ENCODE measurements around the gene CFL1.

Gene CFL1

DNA sequence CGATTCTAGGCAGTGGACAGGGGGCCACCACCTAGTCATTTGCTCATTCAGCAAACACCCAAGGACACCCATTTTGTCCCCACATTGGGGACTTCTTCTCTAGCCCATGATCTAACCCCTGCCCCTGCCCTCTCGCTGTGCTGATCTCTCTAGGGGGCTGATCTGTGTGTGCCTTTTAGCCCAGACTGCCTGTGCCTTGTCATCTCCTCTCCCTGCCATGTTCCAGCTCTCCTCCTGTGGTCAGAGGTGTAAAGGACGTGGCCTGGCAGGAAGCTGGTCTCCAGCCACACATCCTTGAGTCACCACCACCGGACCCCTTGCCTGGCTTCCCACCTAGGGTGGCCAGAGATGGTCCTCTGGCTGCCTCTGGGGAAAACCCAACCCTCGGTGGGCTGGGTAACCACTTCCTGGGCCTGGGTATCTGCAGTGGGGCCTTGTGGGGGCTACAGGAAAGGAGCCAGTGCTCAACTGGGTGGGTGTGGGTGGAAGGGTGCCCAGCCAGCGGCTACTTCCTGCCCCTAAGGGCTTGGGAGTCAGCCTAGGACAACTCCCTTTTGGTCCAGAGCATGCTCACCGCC, 23.0 kb upstream of the CFL1 start:
- Histone ChIP-seq H3K4me1 (ENCODE audit: control insufficient read depth in 1 of 2, insufficient read depth in 2 of 2, low read length in 2 of 2) (peaks cover 4 to 7% of the 10 kb centered on the region in 2 donors), H3K9ac (ENCODE audit: low read depth in 1 of 2, low read length in 2 of 2) (no peak overlapping the region), H3K9me3 (ENCODE audit: control insufficient read depth in 1 of 2, low read length in 2 of 2) (no peaks in the 10 kb centered on the region), H3K4me3 (ENCODE audit: low read depth in 1 of 2, low read length in 2 of 2) (no peak overlapping the region), H3K27ac (ENCODE audit: low read depth, low read length) (no peak overlapping the region), H3K27me3 (ENCODE audit: control insufficient read depth in 1 of 2, insufficient read depth in 2 of 2, low read length in 2 of 2) (no peaks in the 10 kb centered on the region), H3K36me3 (ENCODE audit: control insufficient read depth in 1 of 2, insufficient read depth in 2 of 2, low read length in 2 of 2) (peaks cover 15 to 30% of the 10 kb centered on the region in 2 donors)

DNA sequence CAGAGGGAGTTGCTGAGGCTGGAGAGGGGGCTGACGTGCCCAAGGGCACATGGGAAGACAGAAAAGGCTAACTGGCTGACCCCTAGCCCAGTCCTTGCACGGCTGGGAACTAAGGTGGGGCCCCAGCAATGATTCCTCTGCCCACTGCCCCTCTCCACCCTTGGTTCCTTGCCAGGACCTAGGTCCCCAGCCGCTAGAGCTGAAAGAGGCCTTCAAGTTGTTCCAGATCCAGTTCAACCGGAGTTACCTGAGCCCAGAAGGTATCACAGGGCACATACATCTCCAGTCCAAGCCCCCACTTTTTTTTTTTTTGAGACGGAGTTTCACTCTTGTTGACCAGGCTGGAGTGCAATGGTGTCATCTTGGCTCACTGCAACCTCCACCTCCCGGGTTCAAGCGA, 22.0 kb upstream of the CFL1 start:
- H3K27ac ChIP-seq (ENCODE audit: low read depth, low read length) = no peak overlapping the region
- peaks cover 15 to 23% of the 10 kb centered on the region in 2 donors for H3K36me3 ChIP-seq (ENCODE audit: control insufficient read depth in 1 of 2, insufficient read depth in 2 of 2, low read length in 2 of 2)
- H3K9me3 ChIP-seq (ENCODE audit: control insufficient read depth in 1 of 2, low read length in 2 of 2) = no peaks in the 10 kb centered on the region
- no peak overlapping the region for H3K9ac ChIP-seq (ENCODE audit: low read depth in 1 of 2, low read length in 2 of 2)
- no peaks in the 10 kb centered on the region for H3K27me3 ChIP-seq (ENCODE audit: control insufficient read depth in 1 of 2, insufficient read depth in 2 of 2, low read length in 2 of 2)
- no peak overlapping the region for H3K4me3 ChIP-seq (ENCODE audit: low read depth in 1 of 2, low read length in 2 of 2)
- H3K4me1 ChIP-seq (ENCODE audit: control insufficient read depth in 1 of 2, insufficient read depth in 2 of 2, low read length in 2 of 2) = peaks cover 3 to 7% of the 10 kb centered on the region in 2 donors

DNA sequence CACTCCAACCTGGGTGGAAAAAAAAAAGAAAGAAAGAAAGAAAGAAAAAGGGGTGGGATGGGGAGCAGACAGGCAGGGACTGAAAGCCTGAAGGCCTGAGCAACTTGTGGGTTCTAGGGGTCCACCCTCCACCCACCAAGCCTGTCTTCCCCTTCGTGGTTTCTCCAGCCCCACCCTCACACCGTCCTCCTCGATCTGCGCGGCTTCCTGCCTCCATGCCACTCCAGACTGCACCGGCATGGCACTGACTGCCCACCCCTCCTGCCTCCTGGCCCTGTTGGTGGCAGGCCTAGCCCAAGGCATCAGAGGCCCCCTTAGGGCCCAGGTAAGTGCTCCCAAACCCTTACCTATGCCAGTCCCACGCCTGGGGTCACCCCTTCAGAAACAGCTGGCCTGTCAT, 21.6 kb upstream of the CFL1 start, which contains the start of gene CTSW:
Gene CTSW (plus strand): TSS at position 221 of the 400 bp plus-strand sequence. CDS start 18 bp downstream, at position 239.
- Histone ChIP-seq H3K4me3 (ENCODE audit: low read depth in 1 of 2, low read length in 2 of 2) (no peak within 1 kb of the TSS), H3K27ac (ENCODE audit: low read depth, low read length) (no peak within 1 kb of the TSS), H3K9me3 (ENCODE audit: control insufficient read depth in 1 of 2, low read length in 2 of 2) (no peaks in the 10 kb centered on the region), H3K4me1 (ENCODE audit: control insufficient read depth in 1 of 2, insufficient read depth in 2 of 2, low read length in 2 of 2) (peaks cover 0 to 3% of the 10 kb centered on the region in 2 donors), H3K27me3 (ENCODE audit: control insufficient read depth in 1 of 2, insufficient read depth in 2 of 2, low read length in 2 of 2) (no peaks in the 10 kb centered on the region), H3K36me3 (ENCODE audit: control insufficient read depth in 1 of 2, insufficient read depth in 2 of 2, low read length in 2 of 2) (peaks cover 15 to 23% of the 10 kb centered on the region in 2 donors), H3K9ac (ENCODE audit: low read depth in 1 of 2, low read length in 2 of 2) (no peak within 1 kb of the TSS)

DNA sequence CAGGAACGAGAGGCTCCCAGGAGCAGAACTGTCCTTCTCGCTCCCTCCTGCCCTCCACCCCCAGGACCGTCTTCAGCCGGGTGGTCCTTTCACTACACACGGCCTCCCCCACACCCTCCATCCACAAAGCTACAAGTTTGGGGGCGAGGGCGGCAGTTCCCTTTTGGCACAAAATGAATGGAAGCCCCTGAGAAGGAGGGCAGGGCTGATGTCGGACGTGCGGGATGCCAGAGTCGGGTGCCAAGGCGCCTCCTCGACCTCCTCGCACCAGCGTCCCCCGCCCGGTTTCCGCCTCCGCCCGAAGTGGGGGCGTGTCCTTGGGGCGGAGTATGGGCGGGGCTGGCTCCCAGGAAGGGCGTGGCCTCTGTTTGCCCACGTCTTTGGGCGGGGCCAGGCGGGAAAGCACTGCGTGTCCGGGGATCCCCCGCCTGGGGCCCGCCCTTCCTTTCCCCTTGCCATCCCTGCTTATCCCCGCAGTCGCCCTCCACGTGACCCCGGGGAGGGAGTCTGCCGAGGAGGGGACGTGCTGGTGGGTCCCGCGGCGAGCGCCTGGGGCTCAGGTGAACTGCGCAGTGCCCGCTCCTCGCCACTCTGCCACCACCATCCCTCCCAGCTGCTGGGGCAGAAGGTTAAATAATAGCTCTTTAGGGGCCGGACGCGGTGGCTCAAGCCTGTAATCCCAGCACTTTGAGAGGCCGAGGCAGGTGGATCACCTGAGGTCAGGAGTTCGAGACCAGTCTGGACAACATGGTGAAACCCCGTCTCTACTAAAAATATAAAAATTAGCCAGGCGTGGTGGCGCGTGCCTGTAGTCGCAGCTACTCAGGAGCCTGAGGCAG, 15.6 kb upstream of the CFL1 start:
- no peaks in the 10 kb centered on the region for H3K36me3 ChIP-seq (ENCODE audit: control insufficient read depth in 1 of 2, insufficient read depth in 2 of 2, low read length in 2 of 2)
- peak overlapping the region; percentile 60 to 73 for H3K9ac ChIP-seq (ENCODE audit: low read depth in 1 of 2, low read length in 2 of 2)
- peaks cover 12 to 17% of the 10 kb centered on the region in 2 donors for H3K4me1 ChIP-seq (ENCODE audit: control insufficient read depth in 1 of 2, insufficient read depth in 2 of 2, low read length in 2 of 2)
- H3K27me3 ChIP-seq (ENCODE audit: control insufficient read depth in 1 of 2, insufficient read depth in 2 of 2, low read length in 2 of 2) = no peaks in the 10 kb centered on the region
- peak overlapping the region; percentile 56 for H3K27ac ChIP-seq (ENCODE audit: low read depth, low read length)
- H3K4me3 ChIP-seq (ENCODE audit: low read depth in 1 of 2, low read length in 2 of 2) = peak overlapping the region; percentile 69 to 83
- H3K9me3 ChIP-seq (ENCODE audit: control insufficient read depth in 1 of 2, low read length in 2 of 2) = no peaks in the 10 kb centered on the region

DNA sequence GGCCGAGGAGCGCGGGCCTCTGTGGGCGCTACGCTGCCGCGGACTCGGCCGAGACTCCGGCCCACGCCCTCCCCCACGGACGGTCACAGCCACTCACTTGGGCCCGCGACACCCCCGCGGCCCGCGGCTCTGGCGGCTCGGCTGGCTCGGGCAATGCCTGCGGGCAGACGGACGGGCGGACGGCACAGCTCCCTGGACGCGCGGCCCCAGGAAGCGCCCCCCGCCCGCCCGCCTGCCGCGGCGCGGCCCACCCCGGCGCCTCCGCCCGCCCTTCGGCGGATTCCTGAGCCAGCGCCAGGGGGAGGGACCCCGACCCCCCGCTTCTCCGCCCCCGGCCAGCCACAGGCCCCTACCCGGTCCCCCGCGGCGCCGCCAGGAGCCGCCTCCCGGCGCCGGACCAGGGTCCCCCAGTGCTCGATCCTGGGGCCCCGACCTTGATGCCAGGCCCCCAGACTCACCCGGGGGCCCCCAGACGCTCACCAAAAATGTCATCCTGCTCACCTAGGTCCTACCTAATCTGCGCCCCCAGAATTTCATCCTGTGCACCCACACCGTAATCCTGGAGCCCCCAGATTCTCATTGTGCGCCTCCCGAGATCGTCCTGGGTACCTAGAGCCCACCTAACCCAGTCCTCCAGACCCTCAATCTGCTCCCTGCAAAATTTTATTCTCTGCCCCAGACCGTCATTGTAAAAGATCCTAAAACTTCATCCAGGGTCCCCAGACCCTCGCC, 14.8 kb upstream of the CFL1 start, which contains the start of gene EFEMP2:
Gene EFEMP2 (minus strand): TSS at position 215 of the 732 bp plus-strand sequence. CDS start 446 bp downstream, outside the sequence.
- Histone ChIP-seq H3K9me3 (ENCODE audit: control insufficient read depth in 1 of 2, low read length in 2 of 2) (no peaks in the 10 kb centered on the region), H3K27ac (ENCODE audit: low read depth, low read length) (peak within 1 kb of the TSS; percentile 78), H3K4me3 (ENCODE audit: low read depth in 1 of 2, low read length in 2 of 2) (peak within 1 kb of the TSS; percentile 69 to 83), H3K4me1 (ENCODE audit: control insufficient read depth in 1 of 2, insufficient read depth in 2 of 2, low read length in 2 of 2) (peaks cover 12 to 17% of the 10 kb centered on the region in 2 donors), H3K36me3 (ENCODE audit: control insufficient read depth in 1 of 2, insufficient read depth in 2 of 2, low read length in 2 of 2) (peaks cover 0 to 2% of the 10 kb centered on the region in 2 donors), H3K9ac (ENCODE audit: low read depth in 1 of 2, low read length in 2 of 2) (peak within 1 kb of the TSS; percentile 60 to 73), H3K27me3 (ENCODE audit: control insufficient read depth in 1 of 2, insufficient read depth in 2 of 2, low read length in 2 of 2) (no peaks in the 10 kb centered on the region)

DNA sequence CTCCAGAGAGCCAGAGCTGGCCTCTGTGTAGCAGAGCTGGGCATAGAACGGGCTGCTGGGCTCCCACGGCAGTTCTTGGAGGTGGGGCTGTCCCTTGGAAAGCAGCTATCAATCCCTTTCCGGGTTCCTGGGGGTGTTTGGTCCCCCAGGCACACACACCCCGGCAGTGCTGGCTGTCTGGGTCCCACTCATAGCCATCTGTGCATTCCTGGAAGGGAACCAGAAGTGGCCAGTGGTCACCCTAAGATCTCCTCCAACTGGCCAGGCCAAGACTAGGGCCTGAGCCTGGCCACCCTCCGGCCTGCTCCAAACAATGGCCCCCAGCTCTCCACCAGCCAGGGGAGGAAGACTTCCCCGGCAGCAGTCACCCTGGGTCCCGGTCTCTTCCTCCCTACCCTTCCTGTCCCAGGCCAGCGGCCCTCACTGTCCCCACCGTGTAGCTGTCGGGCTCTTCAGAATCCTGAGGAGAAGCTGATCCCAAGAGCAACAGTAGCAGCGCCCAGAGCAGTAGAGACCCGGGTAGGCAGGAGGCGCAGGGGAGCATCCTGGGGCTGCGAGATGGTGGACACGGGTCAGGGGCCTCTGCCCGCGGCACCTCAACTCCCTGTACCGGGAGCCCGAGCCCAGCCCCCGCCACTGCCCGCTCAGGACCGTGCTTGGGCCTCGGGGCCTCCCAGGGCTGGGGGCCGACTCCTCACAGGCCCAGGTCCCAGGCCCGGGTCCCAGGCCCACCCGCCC, 14.0 kb upstream of the CFL1 start:
- Histone ChIP-seq H3K9me3 (ENCODE audit: control insufficient read depth in 1 of 2, low read length in 2 of 2) (no peaks in the 10 kb centered on the region), H3K4me3 (ENCODE audit: low read depth in 1 of 2, low read length in 2 of 2) (peak overlapping the region; percentile 22 to 28), H3K9ac (ENCODE audit: low read depth in 1 of 2, low read length in 2 of 2) (peak overlapping the region in 1 of 2 donors; percentile 48), H3K27ac (ENCODE audit: low read depth, low read length) (peak overlapping the region; percentile 66), H3K4me1 (ENCODE audit: control insufficient read depth in 1 of 2, insufficient read depth in 2 of 2, low read length in 2 of 2) (peaks cover 12 to 17% of the 10 kb centered on the region in 2 donors), H3K36me3 (ENCODE audit: control insufficient read depth in 1 of 2, insufficient read depth in 2 of 2, low read length in 2 of 2) (peaks cover 5 to 9% of the 10 kb centered on the region in 2 donors), H3K27me3 (ENCODE audit: control insufficient read depth in 1 of 2, insufficient read depth in 2 of 2, low read length in 2 of 2) (no peaks in the 10 kb centered on the region)

DNA sequence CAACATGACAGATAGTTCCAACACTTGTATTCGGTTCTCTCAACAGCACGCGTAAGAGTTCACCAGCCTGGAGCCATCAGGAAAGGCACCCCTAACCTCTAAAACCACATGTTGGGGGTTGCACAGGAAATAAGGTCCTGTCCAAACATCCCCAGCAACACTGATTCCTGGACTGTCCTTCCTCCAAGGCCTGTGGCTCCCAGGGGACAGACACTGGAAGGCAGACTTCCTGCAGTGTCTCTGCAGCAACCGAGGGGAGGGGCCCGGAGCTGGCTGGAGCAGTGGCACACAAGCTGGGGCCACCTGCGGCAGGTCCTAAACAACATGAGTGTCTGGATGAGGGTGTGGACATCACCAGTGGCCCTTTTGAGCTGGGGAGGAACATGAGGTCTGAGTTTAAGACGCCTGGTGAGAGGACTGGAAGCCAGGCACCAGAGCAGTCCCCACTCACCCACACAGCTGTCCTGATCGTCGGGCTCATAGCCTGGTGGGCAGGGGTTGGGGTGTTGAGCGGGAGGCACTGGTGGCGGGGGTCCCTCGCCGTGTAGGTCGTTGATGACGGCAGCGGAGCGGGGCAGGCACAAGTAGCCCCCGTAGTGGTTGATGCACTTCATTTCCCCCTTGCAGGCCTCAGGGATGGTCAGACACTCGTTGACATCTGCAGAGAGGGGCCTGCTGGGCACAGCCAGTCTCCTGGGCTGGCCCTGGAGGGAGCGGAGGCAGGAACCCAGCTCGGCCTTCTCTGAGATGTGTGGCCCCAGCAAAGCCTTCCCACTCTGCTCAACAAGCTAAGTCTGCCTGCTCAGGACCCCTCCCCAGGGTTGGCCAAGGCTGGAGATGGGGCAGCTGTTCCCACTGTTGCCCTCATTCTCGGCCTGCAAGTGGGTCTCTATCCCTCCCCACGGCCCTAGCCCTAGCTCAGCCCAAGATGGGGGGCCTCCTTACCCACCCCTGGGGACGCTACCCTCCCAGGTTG, 13.0 kb upstream of the CFL1 start:
- H3K27me3 ChIP-seq (ENCODE audit: control insufficient read depth in 1 of 2, insufficient read depth in 2 of 2, low read length in 2 of 2) = no peaks in the 10 kb centered on the region
- H3K27ac ChIP-seq (ENCODE audit: low read depth, low read length) = no peak overlapping the region
- H3K9ac ChIP-seq (ENCODE audit: low read depth in 1 of 2, low read length in 2 of 2) = peak overlapping the region in 1 of 2 donors; percentile 48
- no peaks in the 10 kb centered on the region for H3K9me3 ChIP-seq (ENCODE audit: control insufficient read depth in 1 of 2, low read length in 2 of 2)
- no peak overlapping the region for H3K4me3 ChIP-seq (ENCODE audit: low read depth in 1 of 2, low read length in 2 of 2)
- peaks cover 12 to 17% of the 10 kb centered on the region in 2 donors for H3K4me1 ChIP-seq (ENCODE audit: control insufficient read depth in 1 of 2, insufficient read depth in 2 of 2, low read length in 2 of 2)
- H3K36me3 ChIP-seq (ENCODE audit: control insufficient read depth in 1 of 2, insufficient read depth in 2 of 2, low read length in 2 of 2) = peaks cover 10 to 18% of the 10 kb centered on the region in 2 donors

DNA sequence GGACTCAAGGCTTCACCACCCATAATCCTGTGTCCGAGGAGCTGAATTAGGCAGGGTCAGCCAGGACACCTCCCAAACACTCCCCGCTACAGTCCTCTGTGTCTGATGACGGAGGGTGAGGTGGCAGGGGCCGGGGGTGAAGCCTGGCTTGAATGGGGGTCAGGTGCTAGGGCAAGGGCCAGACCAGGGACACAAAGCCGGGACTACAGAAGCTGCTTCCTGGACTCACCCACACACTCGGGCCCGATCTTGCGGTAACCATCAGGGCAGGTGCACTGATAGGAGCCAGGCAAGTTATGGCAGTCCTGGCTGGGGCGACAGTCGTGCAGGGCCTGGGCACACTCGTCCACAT, 12.3 kb upstream of the CFL1 start:
- H3K27me3 ChIP-seq (ENCODE audit: control insufficient read depth in 1 of 2, insufficient read depth in 2 of 2, low read length in 2 of 2) = no peaks in the 10 kb centered on the region
- H3K27ac ChIP-seq (ENCODE audit: low read depth, low read length) = no peak overlapping the region
- no peak overlapping the region for H3K9ac ChIP-seq (ENCODE audit: low read depth in 1 of 2, low read length in 2 of 2)
- no peaks in the 10 kb centered on the region for H3K9me3 ChIP-seq (ENCODE audit: control insufficient read depth in 1 of 2, low read length in 2 of 2)
- H3K4me1 ChIP-seq (ENCODE audit: control insufficient read depth in 1 of 2, insufficient read depth in 2 of 2, low read length in 2 of 2) = peaks cover 12 to 17% of the 10 kb centered on the region in 2 donors
- peaks cover 17 to 25% of the 10 kb centered on the region in 2 donors for H3K36me3 ChIP-seq (ENCODE audit: control insufficient read depth in 1 of 2, insufficient read depth in 2 of 2, low read length in 2 of 2)
- no peak overlapping the region for H3K4me3 ChIP-seq (ENCODE audit: low read depth in 1 of 2, low read length in 2 of 2)
